ENCODE measurements around the gene ELL.

DNA sequence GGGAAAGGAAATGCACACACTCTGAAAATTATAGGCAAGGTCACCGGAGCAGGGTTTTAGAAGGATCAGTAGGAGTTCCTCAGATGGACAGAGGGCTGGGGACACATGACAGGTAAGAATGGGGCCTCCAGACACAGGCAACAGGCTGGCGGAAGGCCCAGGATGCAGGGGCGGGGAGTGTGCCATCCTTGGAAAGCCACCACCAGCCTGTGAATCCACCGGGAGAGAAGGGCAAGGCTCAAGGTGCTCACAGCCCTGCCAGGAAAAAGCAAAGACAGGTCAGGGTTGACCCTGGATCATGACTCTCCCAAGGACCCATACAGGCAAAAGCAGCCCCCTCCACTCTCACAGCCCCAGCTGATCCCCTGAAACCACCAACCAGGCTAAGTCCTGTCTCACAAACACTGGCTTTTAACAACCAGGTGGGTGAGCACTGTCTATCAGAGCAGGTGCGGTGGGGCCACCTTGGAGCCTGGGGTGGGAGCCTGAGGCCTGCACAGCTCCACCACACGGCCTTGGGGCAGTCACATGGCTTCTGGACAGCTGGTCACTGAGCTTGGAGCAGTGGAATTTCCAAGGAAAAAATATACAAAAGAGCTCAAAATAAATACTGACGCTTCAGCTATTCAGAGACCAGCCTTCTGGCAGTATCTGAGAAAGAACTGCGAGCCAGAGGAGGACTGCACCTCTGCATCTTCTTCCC lies 48.7 kb downstream of the ELL start:
- TF ChIP-seq CTCF (IDR thresholded peaks at IDR 0.05) (no peak), POLR2A (IDR thresholded peaks at IDR 0.05) (no peak)
